ENCODE measurements around the gene TRPM2. TPM values are rescaled to one million over a fixed set of nuclear protein-coding genes. Genes with fewer than 3 reads are reported as not detected.

TRPM2 gene
- total and polyA plus RNA-seq, 2 of the 13 experiments (the other 11 are each of a cell fraction or from before 2014, with no cell fraction given) = 0.07 to 0.20 TPM

GRCh38 chr21:44338971-44339910, 14.2 kb upstream of the TRPM2 start, which contains the start of gene CFAP410 (continued):
- TF ChIP-seq TRIM22 (IDR thresholded peaks at IDR 0.05) = no peak
- no peak for TF ChIP-seq CCAR2 (optimal IDR thresholded peaks at IDR 0.05; ENCODE audit: low read depth, low read length)
- TF ChIP-seq DZIP1 (CRISPR knock-in tag; IDR thresholded peaks at IDR 0.05) = no peak; the same call in 1 of the 2 replicates
- TF ChIP-seq SMAD3 (CRISPR knock-in tag; IDR thresholded peaks at IDR 0.05) = 0 out of 2 replicates have a peak, but pooled peaks have one; percentile 21
- no peak for TF ChIP-seq ZNF292 (CRISPR knock-in tag; IDR thresholded peaks at IDR 0.05; ENCODE audit: borderline replicate concordance, low read depth)
- peak; percentile 85; the same call in 1 of the 2 replicates for TF ChIP-seq ZNF333 (CRISPR knock-in tag; IDR thresholded peaks at IDR 0.05; ENCODE audit: borderline replicate concordance)
- no peak for TF ChIP-seq RAD51 (IDR thresholded peaks at IDR 0.05; ENCODE audit: borderline replicate concordance)
- no peak for TF ChIP-seq FOSL1 (CRISPR knock-in tag; IDR thresholded peaks at IDR 0.05; ENCODE audit: borderline replicate concordance)
- 0 out of 2 replicates have a peak, but pooled peaks have one; percentile 29 for TF ChIP-seq GATAD2A (CRISPR knock-in tag; IDR thresholded peaks at IDR 0.05)
- TF ChIP-seq SYNCRIP (IDR thresholded peaks at IDR 0.05; ENCODE audit: insufficient read depth, low read depth, low read length) = no peak
- no peak for TF ChIP-seq MAFG (CRISPR knock-in tag; IDR thresholded peaks at IDR 0.05)
- no peak for TF ChIP-seq ZFP82 (CRISPR knock-in tag; IDR thresholded peaks at IDR 0.05; ENCODE audit: borderline replicate concordance)
- TF ChIP-seq ZNF607 (CRISPR knock-in tag; IDR thresholded peaks at IDR 0.05; ENCODE audit: borderline replicate concordance) = peak; percentile 64
- TF ChIP-seq HIC2 (CRISPR knock-in tag; IDR thresholded peaks at IDR 0.05; ENCODE audit: low read depth) = no peak
- TF ChIP-seq HES4 (CRISPR knock-in tag; IDR thresholded peaks at IDR 0.05; ENCODE audit: borderline replicate concordance) = peak; percentile 69
- TF ChIP-seq RBFOX2 (IDR thresholded peaks at IDR 0.05; ENCODE audit: low read depth, low read length) = peak; percentile 99
- TF ChIP-seq ZNF570 (CRISPR knock-in tag; IDR thresholded peaks at IDR 0.05; ENCODE audit: borderline replicate concordance) = 0 out of 2 replicates have a peak, but pooled peaks have one; percentile 46
- peak; percentile 88 for TF ChIP-seq ZGPAT (CRISPR knock-in tag; IDR thresholded peaks at IDR 0.05)
- TF ChIP-seq CENPT (CRISPR knock-in tag; IDR thresholded peaks at IDR 0.05; ENCODE audit: low read depth) = no peak
- TF ChIP-seq ZNF780A (CRISPR knock-in tag; IDR thresholded peaks at IDR 0.05) = no peak

Measured in HepG2 (cell line).